Measurements from ENCODE around the gene FBF1.

DNA sequence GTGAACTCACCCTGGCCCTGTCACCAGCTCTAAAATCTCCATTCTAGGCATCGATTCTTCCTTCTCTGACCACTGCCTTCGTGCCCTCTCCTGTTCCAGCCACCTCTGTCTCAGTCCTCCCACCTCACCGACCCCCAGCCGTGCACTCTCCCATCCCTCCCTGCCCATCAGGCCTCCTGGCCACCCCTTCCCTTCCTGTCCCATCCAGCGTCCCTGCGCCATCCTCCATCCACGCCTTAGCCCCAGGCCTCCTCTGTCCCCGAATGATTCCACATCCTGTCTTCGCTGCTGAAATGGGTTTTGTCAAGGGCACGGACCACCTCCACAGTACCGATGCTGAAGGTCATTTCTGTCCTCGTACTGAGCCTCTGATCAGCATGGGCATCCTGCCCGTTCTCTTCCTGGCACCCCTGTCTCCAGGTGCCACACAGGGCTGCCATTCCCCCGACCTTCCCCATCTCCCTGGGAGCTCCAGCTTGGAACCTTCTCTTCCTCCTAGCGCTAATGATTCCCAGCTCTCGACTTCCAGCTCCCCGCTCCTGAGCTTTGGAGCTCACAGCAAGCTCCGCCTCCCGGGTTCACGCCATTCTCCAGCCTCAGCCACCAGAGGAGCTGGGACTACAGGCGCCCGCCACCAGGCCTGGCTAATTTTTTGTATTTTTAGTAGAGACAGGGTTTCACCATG lies 46.7 kb downstream of the FBF1 start:
- TF ChIP-seq POLR2A (IDR thresholded peaks at IDR 0.05): no peak
- TF ChIP-seq CTCF (IDR thresholded peaks at IDR 0.05): no peak
